ENCODE data around the gene NPDC1. TPM values are rescaled to one million over a fixed set of nuclear protein-coding genes. Genes with fewer than 3 reads are reported as not detected.

NPDC1 gene
- total RNA-seq, 1 donor from 2014 or later, result 260 TPM

DNA sequence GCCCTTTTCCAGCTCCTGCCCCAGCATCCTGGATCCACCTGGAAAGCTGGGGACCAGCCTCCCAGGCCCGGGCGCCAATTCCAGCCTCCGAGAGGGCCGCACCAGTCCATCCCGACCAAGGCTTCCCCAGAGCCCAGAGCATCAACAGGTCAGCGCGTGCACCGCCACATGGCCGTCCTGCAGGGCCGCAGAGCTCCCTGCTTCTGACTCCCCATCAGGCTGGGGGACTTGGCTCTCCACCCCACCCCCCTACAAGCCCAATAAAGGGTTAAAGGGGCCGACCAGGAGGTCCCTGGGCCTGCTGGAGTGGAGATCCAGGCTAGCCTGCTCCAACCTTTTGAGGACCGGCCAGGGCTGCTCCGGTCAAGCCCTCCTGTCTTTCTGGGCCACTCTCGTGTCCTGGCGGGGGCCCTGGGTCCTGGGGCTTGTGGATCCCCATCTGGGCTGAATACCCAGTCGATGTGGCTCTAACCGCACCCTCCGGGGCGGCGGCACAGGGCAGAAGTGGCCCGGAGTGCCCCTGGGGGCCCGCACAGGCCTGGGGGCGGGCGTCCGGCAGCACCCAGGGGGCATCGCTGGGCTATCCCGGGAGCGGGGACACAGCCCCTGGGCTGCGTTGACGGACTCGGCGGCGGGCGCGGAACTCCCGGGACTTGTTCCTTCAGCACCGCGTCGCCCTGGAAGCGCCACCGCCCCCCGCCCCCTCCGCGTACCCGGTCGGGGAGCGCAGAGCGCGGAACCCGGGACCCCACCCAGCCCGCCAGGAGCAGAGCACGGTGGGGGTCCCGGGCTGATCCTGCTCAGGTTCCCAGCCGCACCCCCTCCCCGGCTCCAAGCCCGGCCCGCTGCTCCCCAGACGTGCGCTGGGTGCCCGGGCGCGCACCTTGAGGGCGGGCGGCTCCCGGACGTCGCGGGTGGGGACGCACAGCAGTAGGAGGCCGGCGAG is 7.3 kb upstream of the NPDC1 start:
- H3K27ac Mint-ChIP-seq (ENCODE audit: unreplicated experiment), result no peak overlapping the region
- peaks cover 15% of the 10 kb centered on the region for H3K27me3 Mint-ChIP-seq (ENCODE audit: unreplicated experiment)
- peaks cover 4% of the 10 kb centered on the region for H3K9me3 Mint-ChIP-seq (ENCODE audit: unreplicated experiment)
- TF ChIP-seq, protein P1, sequence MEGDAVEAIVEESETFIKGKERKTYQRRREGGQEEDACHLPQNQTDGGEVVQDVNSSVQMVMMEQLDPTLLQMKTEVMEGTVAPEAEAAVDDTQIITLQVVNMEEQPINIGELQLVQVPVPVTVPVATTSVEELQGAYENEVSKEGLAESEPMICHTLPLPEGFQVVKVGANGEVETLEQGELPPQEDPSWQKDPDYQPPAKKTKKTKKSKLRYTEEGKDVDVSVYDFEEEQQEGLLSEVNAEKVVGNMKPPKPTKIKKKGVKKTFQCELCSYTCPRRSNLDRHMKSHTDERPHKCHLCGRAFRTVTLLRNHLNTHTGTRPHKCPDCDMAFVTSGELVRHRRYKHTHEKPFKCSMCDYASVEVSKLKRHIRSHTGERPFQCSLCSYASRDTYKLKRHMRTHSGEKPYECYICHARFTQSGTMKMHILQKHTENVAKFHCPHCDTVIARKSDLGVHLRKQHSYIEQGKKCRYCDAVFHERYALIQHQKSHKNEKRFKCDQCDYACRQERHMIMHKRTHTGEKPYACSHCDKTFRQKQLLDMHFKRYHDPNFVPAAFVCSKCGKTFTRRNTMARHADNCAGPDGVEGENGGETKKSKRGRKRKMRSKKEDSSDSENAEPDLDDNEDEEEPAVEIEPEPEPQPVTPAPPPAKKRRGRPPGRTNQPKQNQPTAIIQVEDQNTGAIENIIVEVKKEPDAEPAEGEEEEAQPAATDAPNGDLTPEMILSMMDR (IDR thresholded peaks at IDR 0.05; ENCODE audit: partially characterized antibody, unreplicated experiment), result no peak
- no peak overlapping the region for H3K4me3 Mint-ChIP-seq (ENCODE audit: unreplicated experiment)
- peaks cover 2% of the 10 kb centered on the region for H3K4me1 Mint-ChIP-seq (ENCODE audit: low read depth, unreplicated experiment)
- no peak for DNase-seq
- H3K36me3 Mint-ChIP-seq (ENCODE audit: unreplicated experiment), result no peaks in the 10 kb centered on the region

DNA sequence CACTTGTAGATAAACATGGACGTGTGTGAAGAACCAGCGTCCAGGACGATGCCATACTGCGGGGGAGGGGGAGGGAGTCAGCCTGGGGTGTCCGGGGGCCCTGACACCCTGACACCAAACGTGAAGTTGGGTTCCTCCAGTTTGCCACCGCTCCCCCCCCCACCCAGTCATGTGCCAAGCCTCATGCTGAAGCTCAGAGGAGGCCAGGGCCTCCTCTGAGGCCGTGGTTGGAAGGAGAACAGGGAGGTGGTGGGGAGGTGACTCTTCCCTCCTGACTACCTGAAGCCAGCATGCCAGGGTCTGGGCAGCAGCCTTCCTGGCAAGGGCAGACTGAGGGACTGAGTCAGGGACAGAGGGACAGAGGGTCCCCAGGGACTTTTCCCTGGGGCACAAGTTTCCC is 6.3 kb upstream of the NPDC1 start:
- Mint-ChIP-seq H3K27me3 (ENCODE audit: unreplicated experiment) (peaks cover 9% of the 10 kb centered on the region), H3K36me3 (ENCODE audit: unreplicated experiment) (no peaks in the 10 kb centered on the region), H3K4me1 (ENCODE audit: low read depth, unreplicated experiment) (peaks cover 2% of the 10 kb centered on the region), H3K27ac (ENCODE audit: unreplicated experiment) (no peak overlapping the region), H3K9me3 (ENCODE audit: unreplicated experiment) (no peaks in the 10 kb centered on the region), H3K4me3 (ENCODE audit: unreplicated experiment) (no peak overlapping the region)
- no peak for DNase-seq
- TF ChIP-seq, protein P1 (IDR thresholded peaks at IDR 0.05; ENCODE audit: partially characterized antibody, unreplicated experiment), result no peak

GRCh38 chr9:137051145-137051724 is 5.3 kb upstream of the NPDC1 start:
- no peak for DNase-seq
- Mint-ChIP-seq H3K9me3 (ENCODE audit: unreplicated experiment) (no peaks in the 10 kb centered on the region), H3K27ac (ENCODE audit: unreplicated experiment) (no peak overlapping the region), H3K27me3 (ENCODE audit: unreplicated experiment) (peaks cover 8% of the 10 kb centered on the region), H3K4me3 (ENCODE audit: unreplicated experiment) (no peak overlapping the region), H3K4me1 (ENCODE audit: low read depth, unreplicated experiment) (no peaks in the 10 kb centered on the region), H3K36me3 (ENCODE audit: unreplicated experiment) (no peaks in the 10 kb centered on the region)
- TF ChIP-seq, protein P1 (IDR thresholded peaks at IDR 0.05; ENCODE audit: partially characterized antibody, unreplicated experiment), result no peak

DNA sequence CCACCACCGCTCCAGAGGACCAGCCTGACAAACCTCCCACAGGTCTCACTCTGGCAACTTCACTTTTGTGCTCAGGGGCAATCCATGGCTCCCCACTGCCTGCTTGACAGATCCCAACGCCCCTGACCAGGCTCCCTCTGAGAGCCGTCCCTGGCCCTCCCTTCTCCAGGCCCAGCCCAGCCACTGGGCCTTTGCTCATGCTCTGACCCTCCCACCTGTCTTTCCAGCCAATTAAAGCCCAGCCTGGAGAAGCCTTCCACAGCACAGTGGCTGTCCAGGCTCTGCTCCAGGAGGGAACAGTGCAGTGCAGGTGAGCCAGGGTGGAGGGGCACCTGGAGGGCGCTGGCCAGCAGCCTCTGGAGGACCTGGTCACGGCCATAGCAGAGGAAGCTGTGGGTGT is 4.6 kb upstream of the NPDC1 start:
- no peaks in the 10 kb centered on the region for H3K4me1 Mint-ChIP-seq (ENCODE audit: low read depth, unreplicated experiment)
- DNase-seq, result no peak
- H3K27ac Mint-ChIP-seq (ENCODE audit: unreplicated experiment), result no peak overlapping the region
- no peak overlapping the region for H3K4me3 Mint-ChIP-seq (ENCODE audit: unreplicated experiment)
- H3K27me3 Mint-ChIP-seq (ENCODE audit: unreplicated experiment), result peaks cover 8% of the 10 kb centered on the region
- no peaks in the 10 kb centered on the region for H3K36me3 Mint-ChIP-seq (ENCODE audit: unreplicated experiment)
- no peaks in the 10 kb centered on the region for H3K9me3 Mint-ChIP-seq (ENCODE audit: unreplicated experiment)
- TF ChIP-seq, protein P1 (IDR thresholded peaks at IDR 0.05; ENCODE audit: partially characterized antibody, unreplicated experiment), result no peak

All from glutamatergic neuron (in vitro differentiated cells).